Smooth muscle cell (in vitro differentiated cells): Measurements from ENCODE around the gene DCX. TPM values are rescaled to one million over a fixed set of nuclear protein-coding genes. Genes with fewer than 3 reads are reported as not detected.

Experiments used
- DNase-seq: peaks from one replicate; lab custom pipeline; 2025; ENCODE audit not compliant: unreplicated experiment; lab: John Stamatoyannopoulos, UW
- H2AFZ ChIP-seq: fragments of 200-600 bp; sonication (generic); 2 replicates; pipeline ENCODE4 v1.6.0; 2016; ENCODE audit warnings: antibody characterized with exemption, low read depth, mild to moderate bottlenecking
- H3F3A ChIP-seq: fragments of 200-600 bp; sonication (generic); 2 replicates; pipeline ENCODE4 v1.6.0; 2017; ENCODE audit warnings: antibody characterized with exemption, low read depth
- H3K27ac ChIP-seq: fragments of 200-600 bp; sonication (generic); 2 replicates; pipeline ENCODE4 v1.5.1; 2016; ENCODE audit warnings: low read depth, mild to moderate bottlenecking
- H3K27me3 ChIP-seq: fragments of 200-600 bp; sonication (generic); 2 replicates; pipeline ENCODE4 v1.6.1; 2016; ENCODE audit warnings: low read depth, mild to moderate bottlenecking
- H3K36me3 ChIP-seq: fragments of 200-600 bp; sonication (generic); 2 replicates; pipeline ENCODE4 v1.5.1; 2016; ENCODE audit warnings: low read depth
- H3K4me1 ChIP-seq: fragments of 200-600 bp; sonication (generic); 2 replicates; pipeline ENCODE4 v1.5.1; 2016; ENCODE audit warnings: low read depth
- H3K4me2 ChIP-seq: fragments of 200-600 bp; sonication (generic); 2 replicates; pipeline ENCODE4 v1.6.0; 2016; ENCODE audit warnings: mild to moderate bottlenecking
- H3K4me3 ChIP-seq: fragments of 200-600 bp; sonication (generic); 2 replicates; pipeline ENCODE4 v1.5.1; 2016; ENCODE audit warnings: mild to moderate bottlenecking
- H3K79me2 ChIP-seq: fragments of 200-600 bp; sonication (generic); 2 replicates; pipeline ENCODE4 v1.6.0; 2016; ENCODE audit warnings: low read depth, mild to moderate bottlenecking
- H3K9ac ChIP-seq: fragments of 200-600 bp; sonication (generic); 2 replicates; pipeline ENCODE4 v1.6.0; 2016; ENCODE audit warnings: low read depth
- H3K9me3 ChIP-seq: fragments of 200-600 bp; sonication (generic); replicated peaks from 2 replicates; pipeline ENCODE4 v1.5.1; 2016; ENCODE audit warnings: low read depth
- H4K20me1 ChIP-seq: fragments of 200-600 bp; sonication (generic); 2 replicates; pipeline ENCODE4 v1.6.0; 2016; ENCODE audit warnings: low read depth
- CTCF ChIP-seq: fragments of 200-600 bp; sonication (generic); IDR thresholded peaks from 2 replicates; pipeline ENCODE4 v1.5.1; 2017; ENCODE audit warnings: borderline replicate concordance, mild to moderate bottlenecking, antibody characterized with exemption; ENCODE audit not compliant: insufficient read depth, poor library complexity, severe bottlenecking
- WGBS: methylation state at CpG from one replicate; pipeline ENCODE4 v1.1.7; 2016; ENCODE audit warnings: low lambda C conversion rate; 5-methylcytosine and 5-hydroxymethylcytosine counted together
- polyA plus RNA-seq: library from polyadenylated mRNA; unstranded; fragments of >200 nt; fragmentation: Nextera tagmentation; extraction: Ambion mirVana; gene quantifications from 2 replicates; pipeline ENCODE4 v1.2.1, GENCODE V29; 2016
- total RNA-seq: library from RNA; depleted of rRNA; stranded (reverse); fragments of >200 nt; gene quantifications from 2 replicates; pipeline ENCODE4 v1.2.3, GENCODE V29; 2014

DCX gene
- total and polyA plus RNA-seq, 2 experiments from 2014 or later, result 0.09 TPM; not detected in 1

GRCh38 chrX:111360839-111361238 is 51.2 kb downstream of the DCX start:
- no peaks in the 10 kb centered on the region for H3K9me3 ChIP-seq
- no peak overlapping the region for H3K4me2 ChIP-seq
- WGBS, result 57% methylated on average over 3 of the region's 3 CpGs

GRCh38 chrX:111355523-111356115 is 56.4 kb downstream of the DCX start:
- no peak for DNase-seq
- no peak for TF ChIP-seq CTCF
- Histone ChIP-seq H3K4me3 (no peak overlapping the region), H3K4me1 (no peaks in the 10 kb centered on the region), H4K20me1 (no peaks in the 10 kb centered on the region), H3K9ac (no peak overlapping the region), H3K79me2 (no peaks in the 10 kb centered on the region), H3K4me2 (no peak overlapping the region), H3K27me3 (no peaks in the 10 kb centered on the region), H2AFZ (no peak overlapping the region), H3F3A (no peaks in the 10 kb centered on the region), H3K36me3 (no peaks in the 10 kb centered on the region), H3K9me3 (no peaks in the 10 kb centered on the region), H3K27ac (no peak overlapping the region)
- 89% methylated on average over 2 of the region's 2 CpGs for whole genome bisulfite sequencing

More at GRCh38 chrX:111360839-111361238, 51.2 kb downstream of the DCX start:
- Histone ChIP-seq H3F3A (no peaks in the 10 kb centered on the region), H4K20me1 (no peaks in the 10 kb centered on the region), H3K36me3 (no peaks in the 10 kb centered on the region), H3K27ac (no peak overlapping the region), H3K9ac (no peak overlapping the region), H3K4me3 (no peak overlapping the region), H3K4me1 (no peaks in the 10 kb centered on the region), H3K79me2 (no peaks in the 10 kb centered on the region), H2AFZ (no peak overlapping the region), H3K27me3 (no peaks in the 10 kb centered on the region)
- no peak for TF ChIP-seq CTCF
- DNase-seq, result no peak

- Histone ChIP-seq H3K4me3 (no peak overlapping the region), H3K9ac (no peak overlapping the region), H4K20me1 (no peaks in the 10 kb centered on the region), H3K27ac (no peak overlapping the region), H3K27me3 (no peaks in the 10 kb centered on the region), H3K36me3 (no peaks in the 10 kb centered on the region), H3K79me2 (no peaks in the 10 kb centered on the region), H3K4me1 (no peaks in the 10 kb centered on the region), H3K9me3 (no peaks in the 10 kb centered on the region), H3F3A (no peaks in the 10 kb centered on the region), H2AFZ (no peak overlapping the region), H3K4me2 (no peak overlapping the region)
- no peak for DNase-seq
- no peak for TF ChIP-seq CTCF
- WGBS, result 52% methylated on average over 1 of the region's 1 CpG
Measured at GRCh38 chrX:111354496-111354895, 57.5 kb downstream of the DCX start.

GRCh38 chrX:111353793-111354192 is 58.2 kb downstream of the DCX start:
- no peaks in the 10 kb centered on the region for H3K9me3 ChIP-seq
- no peak overlapping the region for H3K9ac ChIP-seq
- H3F3A ChIP-seq, result no peaks in the 10 kb centered on the region
- no peaks in the 10 kb centered on the region for H3K4me1 ChIP-seq
- no peaks in the 10 kb centered on the region for H4K20me1 ChIP-seq
- no peak for TF ChIP-seq CTCF
- no peak overlapping the region for H2AFZ ChIP-seq
- no peak overlapping the region for H3K4me3 ChIP-seq
- H3K4me2 ChIP-seq, result no peak overlapping the region
- no peak overlapping the region for H3K27ac ChIP-seq
- H3K79me2 ChIP-seq, result no peaks in the 10 kb centered on the region
- H3K27me3 ChIP-seq, result no peaks in the 10 kb centered on the region
- no peak for DNase-seq
- H3K36me3 ChIP-seq, result no peaks in the 10 kb centered on the region
- WGBS, result 68% methylated on average over 2 of the region's 2 CpGs
